IMR-90 (cell line): ENCODE measurements around the gene ZBP1. TPM values are rescaled to one million over a fixed set of nuclear protein-coding genes. Genes with fewer than 3 reads are reported as not detected.

ENCODE experiments used
- ATAC-seq: fragments of 200-7000 bp; cut with Tn5 transposase; 2 replicates; pipeline ENCODE4 v1.9.1; 2020; ENCODE audit warnings: low read depth, mild to moderate bottlenecking, moderate library complexity
- BruUV-seq: library from RNA; stranded (reverse); fragments of 400-500 nt; replicated peaks from 2 replicates; lab custom pipeline; 2021; lab: Mats Ljungman, UMichigan
- CTCF ChIA-PET: fragments of 300-600 bp; formaldehyde crosslinking; extraction: SDS; loops from one replicate; lab custom pipeline; 2021; ENCODE audit warnings: antibody characterized with exemption; lab: Yijun Ruan, JAX
- POLR2A ChIA-PET: fragments of 300-600 bp; sonication (Branson Sonifier 250); formaldehyde crosslinking; loops from one replicate; lab custom pipeline; 2022; ENCODE audit warnings: antibody characterized with exemption; ENCODE audit not compliant: unreplicated experiment; lab: Charles Lee
- DNase-seq: peaks from one replicate; pipeline ENCODE4 v3.0.0; 2013
- H2AFZ ChIP-seq: replicated peaks from 2 replicates; pipeline ENCODE3; 2013; ENCODE audit warnings: low read length, mild to moderate bottlenecking; ENCODE audit not compliant: poor library complexity
- H2AK5ac ChIP-seq: 2 replicates; pipeline ENCODE4 v1.6.1; 2013; ENCODE audit warnings: low read depth, low read length, inconsistent platforms
- H2AK9ac ChIP-seq: replicated peaks from 2 replicates; pipeline ENCODE3; 2013; ENCODE audit warnings: mild to moderate bottlenecking, low read depth, low read length, moderate library complexity; ENCODE audit not compliant: poor library complexity
- H2BK120ac ChIP-seq: 2 replicates; pipeline ENCODE4 v1.6.1; 2013; ENCODE audit warnings: low read depth, low read length, inconsistent platforms
- H2BK15ac ChIP-seq: 3 replicates; pipeline ENCODE4 v1.6.1; 2013; ENCODE audit warnings: low read depth, low read length, inconsistent platforms
- H2BK20ac ChIP-seq: 2 replicates; pipeline ENCODE4 v1.6.1; 2013; ENCODE audit warnings: low read depth, mild to moderate bottlenecking, inconsistent platforms, low read length, moderate library complexity
- H2BK5ac ChIP-seq: 2 replicates; pipeline ENCODE4 v1.6.1; 2013; ENCODE audit warnings: mild to moderate bottlenecking, low read depth, low read length, inconsistent platforms; ENCODE audit not compliant: poor library complexity, severe bottlenecking
- H3K14ac ChIP-seq: replicated peaks from 2 replicates; pipeline ENCODE4 v1.6.1; 2013; ENCODE audit warnings: low read depth, low read length, inconsistent platforms
- H3K18ac ChIP-seq: 2 replicates; pipeline ENCODE4 v1.6.1; 2013; ENCODE audit warnings: low read depth, low read length, control low read depth
- H3K23ac ChIP-seq: 2 replicates; pipeline ENCODE4 v1.6.1; 2013; ENCODE audit warnings: low read depth, low read length, inconsistent platforms
- H3K27ac ChIP-seq: 2 replicates; pipeline ENCODE4 v1.5.1; 2013; ENCODE audit warnings: mild to moderate bottlenecking, control low read depth, low read length; ENCODE audit not compliant: insufficient read depth
- H3K27me3 ChIP-seq: 2 replicates; pipeline ENCODE4 v1.6.1; 2013; ENCODE audit warnings: low read length; ENCODE audit not compliant: control insufficient read depth, insufficient read depth
- H3K36me3 ChIP-seq: 2 replicates; pipeline ENCODE4 v1.6.1; 2013; ENCODE audit warnings: low read length, mixed read lengths; ENCODE audit not compliant: control insufficient read depth, insufficient read depth
- H3K4ac ChIP-seq: 2 replicates; pipeline ENCODE4 v1.6.1; 2013; ENCODE audit warnings: low read depth, low read length, inconsistent platforms
- H3K4me1 ChIP-seq: 2 replicates; pipeline ENCODE4 v1.6.1; 2013; ENCODE audit warnings: low read length, mixed read lengths; ENCODE audit not compliant: control insufficient read depth, insufficient read depth
- H3K4me2 ChIP-seq: 2 replicates; pipeline ENCODE4 v1.6.1; 2013; ENCODE audit warnings: low read depth, mild to moderate bottlenecking, control low read depth, low read length, moderate library complexity
- H3K4me3 ChIP-seq: 2 replicates; pipeline ENCODE4 v1.5.1; 2013; ENCODE audit warnings: low read depth, mild to moderate bottlenecking, control low read depth, low read length, moderate library complexity; ENCODE audit not compliant: insufficient read depth
- H3K56ac ChIP-seq: 2 replicates; pipeline ENCODE4 v1.6.1; 2013; ENCODE audit warnings: low read length, inconsistent platforms; ENCODE audit not compliant: insufficient read depth; ENCODE audit errors: extremely low read depth
- H3K79me1 ChIP-seq, 2 experiments: 2 replicates each; pipeline ENCODE4 v1.6.1; 2013; ENCODE audit warnings: low read length in 2 of 2, inconsistent platforms in 1 of 2, low read depth in 1 of 2
- H3K9ac ChIP-seq: 2 replicates; pipeline ENCODE4 v1.6.1; 2013; ENCODE audit warnings: low read depth, low read length, control low read depth
- H3K9me1 ChIP-seq: 2 replicates; pipeline ENCODE4 v1.6.1; 2013; ENCODE audit warnings: low read length, inconsistent platforms; ENCODE audit not compliant: insufficient read depth
- H3K9me3 ChIP-seq: 2 replicates; pipeline ENCODE4 v1.6.1; 2013; ENCODE audit warnings: low read length; ENCODE audit not compliant: control insufficient read depth, insufficient read depth
- H4K20me1 ChIP-seq: 2 replicates; pipeline ENCODE4 v1.6.1; 2013; ENCODE audit warnings: low read length, inconsistent platforms; ENCODE audit not compliant: insufficient read depth
- H4K5ac ChIP-seq: 2 replicates; pipeline ENCODE4 v1.6.1; 2013; ENCODE audit warnings: mild to moderate bottlenecking, low read depth, low read length, control low read depth
- H4K8ac ChIP-seq, 2 experiments: 2 replicates each; pipeline ENCODE4 v1.6.1; 2013; ENCODE audit warnings: low read depth in 2 of 2, low read length in 2 of 2, control low read depth in 1 of 2, inconsistent platforms in 1 of 2
- H4K91ac ChIP-seq: 2 replicates; pipeline ENCODE4 v1.6.1; 2013; ENCODE audit warnings: low read depth, low read length, inconsistent platforms; ENCODE audit not compliant: insufficient read depth
- BHLHE40 ChIP-seq: fragments of 150-350 bp; IDR thresholded peaks from 2 replicates; pipeline ENCODE4 v1.6.1; 2016; ENCODE audit warnings: mild to moderate bottlenecking, low read depth, low read length
- CEBPB ChIP-seq: IDR thresholded peaks from 2 replicates; pipeline ENCODE4 v1.6.1; 2012; ENCODE audit warnings: low read depth, low read length, improper control_type of control experiment
- CHD1 ChIP-seq: IDR thresholded peaks from 2 replicates; pipeline ENCODE4 v1.6.1; 2012; ENCODE audit warnings: low read depth, low read length, improper control_type of control experiment
- CTCF ChIP-seq: conservative IDR thresholded peaks from 2 replicates; pipeline ENCODE4 v1.5.1; 2012; ENCODE audit warnings: mild to moderate bottlenecking, low read depth, low read length, improper control_type of control experiment
- FOS ChIP-seq: fragments of 150-350 bp; IDR thresholded peaks from 2 replicates; pipeline ENCODE4 v1.6.1; 2016; ENCODE audit warnings: low read depth, low read length
- MAFK ChIP-seq: IDR thresholded peaks from 2 replicates; pipeline ENCODE4 v1.6.1; 2012; ENCODE audit warnings: low read depth, low read length, improper control_type of control experiment
- MAZ ChIP-seq: IDR thresholded peaks from 2 replicates; pipeline ENCODE4 v1.6.1; 2012; ENCODE audit warnings: low read depth, mild to moderate bottlenecking, low read length, improper control_type of control experiment, moderate library complexity, borderline replicate concordance
- MXI1 ChIP-seq: IDR thresholded peaks from 2 replicates; pipeline ENCODE4 v1.6.1; 2012; ENCODE audit warnings: low read depth, mild to moderate bottlenecking, low read length, moderate library complexity, borderline replicate concordance
- NFE2L2 ChIP-seq: fragments of 150-350 bp; IDR thresholded peaks from 2 replicates; pipeline ENCODE4 v1.6.1; 2016; ENCODE audit warnings: low read depth, mild to moderate bottlenecking, low read length
- POLR2A ChIP-seq: IDR thresholded peaks from 2 replicates; pipeline ENCODE4 v1.6.1; 2012; ENCODE audit warnings: mild to moderate bottlenecking, low read depth, low read length
- RAD21 ChIP-seq: IDR thresholded peaks from 2 replicates; pipeline ENCODE4 v1.6.1; 2012; ENCODE audit warnings: low read length, improper control_type of control experiment
- RCOR1 ChIP-seq: IDR thresholded peaks from 2 replicates; pipeline ENCODE4 v1.6.1; 2012; ENCODE audit warnings: mild to moderate bottlenecking, low read length, improper control_type of control experiment; ENCODE audit not compliant: insufficient replicate concordance
- RFX5 ChIP-seq: IDR thresholded peaks from 2 replicates; pipeline ENCODE4 v1.8.0; 2012; ENCODE audit warnings: low read depth, mild to moderate bottlenecking, low read length, moderate library complexity
- SMC3 ChIP-seq: fragments of 150-350 bp; IDR thresholded peaks from 2 replicates; pipeline ENCODE4 v1.6.1; 2016; ENCODE audit warnings: low read depth, mild to moderate bottlenecking, antibody characterized with exemption, low read length, moderate library complexity
- USF2 ChIP-seq: fragments of 150-350 bp; IDR thresholded peaks from 2 replicates; pipeline ENCODE4 v1.6.1; 2017; ENCODE audit warnings: mild to moderate bottlenecking, antibody characterized with exemption, low read length, low read depth
- WGBS, 2 experiments: methylation state at CpG; one replicate each; pipeline versions ENCODE4 v1.1.5 to v1.1.7; 2013; ENCODE audit warnings: missing lambda C conversion rate in 2 of 2; ENCODE audit not compliant: insufficient read length in 1 of 2; ENCODE audit errors: extremely low coverage in 2 of 2; 5-methylcytosine and 5-hydroxymethylcytosine counted together
- dilution Hi-C: fragments of 300-500 bp; cut with HindIII; formaldehyde crosslinking; loops from one replicate; pipeline ENCODE4 v1.14.3; 2018; ENCODE audit warnings: low sequenced_read_pairs; ENCODE audit not compliant: unreplicated experiment
- in situ Hi-C: fragments of 300-500 bp; cut with MboI; formaldehyde crosslinking; loops from 3 replicates; pipeline ENCODE4 v1.14.3; 2019; ENCODE audit warnings: low sequenced_read_pairs, inconsistent platforms, mixed read lengths
- intact Hi-C: fragments of 100-400 bp; cut with micrococcal nuclease; formaldehyde crosslinking; loops from 2 replicates; pipeline ENCODE4 v1.10.0; 2022
- polyA plus RNA-seq, 3 experiments: library from polyadenylated mRNA; depleted of rRNA; stranded (reverse); fragments of >200 nt; gene quantifications; 2 replicates each; pipeline ENCODE4 v1.2.3, GENCODE V29; 2012; ENCODE audit warnings: low replicate concordance in 1 of 3
- total RNA-seq: library from RNA; depleted of rRNA; stranded (reverse); fragments of >200 nt; gene quantifications from 2 replicates; pipeline ENCODE4 v1.2.3, GENCODE V29; 2012
- TF ChIP-seq, protein P1 (sequence below): fragments of 150-350 bp; IDR thresholded peaks from 2 replicates; pipeline ENCODE4 v1.6.1; 2016; ENCODE audit warnings: low read depth, mild to moderate bottlenecking, low read length, moderate library complexity, borderline replicate concordance

The ZBP1 gene
- total and polyA plus RNA-seq, 2 of the 4 experiments (the other 2 are of a cell fraction), result not detected

- dilution Hi-C loops (no loop called here), intact Hi-C loops (no loop called here), in situ Hi-C loops (no loop called here)
- Histone ChIP-seq H3K4me3 (no peak overlapping the region), H3K9me1 (no peaks in the 10 kb centered on the region; the same call in 1 of the 2 replicates), H3K14ac (no peak overlapping the region), H4K8ac (no peak overlapping the region), H3K27me3 (peaks cover 14% of the 10 kb centered on the region), H3K9ac (no peak overlapping the region), H3K18ac (no peak overlapping the region), H3K27ac (no peak overlapping the region), H3K23ac (no peak overlapping the region), H4K5ac (no peak overlapping the region), H2BK5ac (no peak overlapping the region), H3K56ac (no peak overlapping the region), H3K4me1 (peaks cover 2% of the 10 kb centered on the region; the same call in 1 of the 2 replicates), H4K20me1 (no peaks in the 10 kb centered on the region), H3K36me3 (no peaks in the 10 kb centered on the region), H2AK9ac (no peak overlapping the region), H3K4me2 (no peak overlapping the region), H3K4ac (no peak overlapping the region), H2BK120ac (no peak overlapping the region), H2BK15ac (no peak overlapping the region), H2AK5ac (no peak overlapping the region), H4K91ac (no peak overlapping the region), H2AFZ (no peak overlapping the region), H3K79me1 (no peaks in the 10 kb centered on the region), H2BK20ac (no peak overlapping the region), H3K9me3 (peaks cover 5% of the 10 kb centered on the region)
- no peak for ATAC-seq
- ChIA-PET CTCF (no interaction called here), POLR2A (no interaction called here)
- TF ChIP-seq MAZ, result no peak
- TF ChIP-seq CEBPB, result no peak
- TF ChIP-seq POLR2A, result no peak
- TF ChIP-seq USF2, result no peak
- TF ChIP-seq SMC3, result no peak
- no peak for TF ChIP-seq CTCF
- no peak for TF ChIP-seq RAD21
- no peak for TF ChIP-seq RCOR1
- no peak for TF ChIP-seq FOS
- TF ChIP-seq NFE2L2, result no peak
- no peak for TF ChIP-seq RFX5
- TF ChIP-seq MAFK, result no peak
- no peak for TF ChIP-seq MXI1
- TF ChIP-seq, protein P1, sequence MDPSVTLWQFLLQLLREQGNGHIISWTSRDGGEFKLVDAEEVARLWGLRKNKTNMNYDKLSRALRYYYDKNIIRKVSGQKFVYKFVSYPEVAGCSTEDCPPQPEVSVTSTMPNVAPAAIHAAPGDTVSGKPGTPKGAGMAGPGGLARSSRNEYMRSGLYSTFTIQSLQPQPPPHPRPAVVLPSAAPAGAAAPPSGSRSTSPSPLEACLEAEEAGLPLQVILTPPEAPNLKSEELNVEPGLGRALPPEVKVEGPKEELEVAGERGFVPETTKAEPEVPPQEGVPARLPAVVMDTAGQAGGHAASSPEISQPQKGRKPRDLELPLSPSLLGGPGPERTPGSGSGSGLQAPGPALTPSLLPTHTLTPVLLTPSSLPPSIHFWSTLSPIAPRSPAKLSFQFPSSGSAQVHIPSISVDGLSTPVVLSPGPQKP, result no peak
- TF ChIP-seq CHD1, result no peak
- no peak for TF ChIP-seq BHLHE40
- 0% methylated on average over 1 of the region's 7 CpGs; no CpG with 5 or more reads in 1 of the 2 experiments for WGBS, 2 experiments
- no peak for DNase-seq
- BruUV-seq, result no TSS peak
Observed at GRCh38 chr20:57587989-57588377, 32.2 kb downstream of the ZBP1 start.
